IMR-90 (cell line): ENCODE results near the gene GLE1. TPM values are rescaled to one million over a fixed set of nuclear protein-coding genes. Genes with fewer than 3 reads are reported as not detected.

ENCODE experiments used
- ATAC-seq: fragments of 200-7000 bp; cut with Tn5 transposase; 2 replicates; pipeline ENCODE4 v1.9.1; 2020; ENCODE audit warnings: low read depth, mild to moderate bottlenecking, moderate library complexity
- BruUV-seq: library from RNA; stranded (reverse); fragments of 400-500 nt; replicated peaks from 2 replicates; lab custom pipeline; 2021; lab: Mats Ljungman, UMichigan
- CTCF ChIA-PET: fragments of 300-600 bp; formaldehyde crosslinking; extraction: SDS; loops from one replicate; lab custom pipeline; 2021; ENCODE audit warnings: antibody characterized with exemption; lab: Yijun Ruan, JAX
- POLR2A ChIA-PET: fragments of 300-600 bp; sonication (Branson Sonifier 250); formaldehyde crosslinking; loops from one replicate; lab custom pipeline; 2022; ENCODE audit warnings: antibody characterized with exemption; ENCODE audit not compliant: unreplicated experiment; lab: Charles Lee
- DNase-seq: peaks from one replicate; pipeline ENCODE4 v3.0.0; 2013
- H2AFZ ChIP-seq: replicated peaks from 2 replicates; pipeline ENCODE3; 2013; ENCODE audit warnings: low read length, mild to moderate bottlenecking; ENCODE audit not compliant: poor library complexity
- H2AK5ac ChIP-seq: 2 replicates; pipeline ENCODE4 v1.6.1; 2013; ENCODE audit warnings: low read depth, low read length, inconsistent platforms
- H2AK9ac ChIP-seq: replicated peaks from 2 replicates; pipeline ENCODE3; 2013; ENCODE audit warnings: mild to moderate bottlenecking, low read depth, low read length, moderate library complexity; ENCODE audit not compliant: poor library complexity
- H2BK120ac ChIP-seq: 2 replicates; pipeline ENCODE4 v1.6.1; 2013; ENCODE audit warnings: low read depth, low read length, inconsistent platforms
- H2BK15ac ChIP-seq: 3 replicates; pipeline ENCODE4 v1.6.1; 2013; ENCODE audit warnings: low read depth, low read length, inconsistent platforms
- H2BK20ac ChIP-seq: 2 replicates; pipeline ENCODE4 v1.6.1; 2013; ENCODE audit warnings: low read depth, mild to moderate bottlenecking, inconsistent platforms, low read length, moderate library complexity
- H2BK5ac ChIP-seq: 2 replicates; pipeline ENCODE4 v1.6.1; 2013; ENCODE audit warnings: mild to moderate bottlenecking, low read depth, low read length, inconsistent platforms; ENCODE audit not compliant: poor library complexity, severe bottlenecking
- H3K14ac ChIP-seq: replicated peaks from 2 replicates; pipeline ENCODE4 v1.6.1; 2013; ENCODE audit warnings: low read depth, low read length, inconsistent platforms
- H3K18ac ChIP-seq: 2 replicates; pipeline ENCODE4 v1.6.1; 2013; ENCODE audit warnings: low read depth, low read length, control low read depth
- H3K23ac ChIP-seq: 2 replicates; pipeline ENCODE4 v1.6.1; 2013; ENCODE audit warnings: low read depth, low read length, inconsistent platforms
- H3K27ac ChIP-seq: 2 replicates; pipeline ENCODE4 v1.5.1; 2013; ENCODE audit warnings: mild to moderate bottlenecking, control low read depth, low read length; ENCODE audit not compliant: insufficient read depth
- H3K27me3 ChIP-seq: 2 replicates; pipeline ENCODE4 v1.6.1; 2013; ENCODE audit warnings: low read length; ENCODE audit not compliant: control insufficient read depth, insufficient read depth
- H3K36me3 ChIP-seq: 2 replicates; pipeline ENCODE4 v1.6.1; 2013; ENCODE audit warnings: low read length, mixed read lengths; ENCODE audit not compliant: control insufficient read depth, insufficient read depth
- H3K4ac ChIP-seq: 2 replicates; pipeline ENCODE4 v1.6.1; 2013; ENCODE audit warnings: low read depth, low read length, inconsistent platforms
- H3K4me1 ChIP-seq: 2 replicates; pipeline ENCODE4 v1.6.1; 2013; ENCODE audit warnings: low read length, mixed read lengths; ENCODE audit not compliant: control insufficient read depth, insufficient read depth
- H3K4me2 ChIP-seq: 2 replicates; pipeline ENCODE4 v1.6.1; 2013; ENCODE audit warnings: low read depth, mild to moderate bottlenecking, control low read depth, low read length, moderate library complexity
- H3K4me3 ChIP-seq: 2 replicates; pipeline ENCODE4 v1.5.1; 2013; ENCODE audit warnings: low read depth, mild to moderate bottlenecking, control low read depth, low read length, moderate library complexity; ENCODE audit not compliant: insufficient read depth
- H3K56ac ChIP-seq: 2 replicates; pipeline ENCODE4 v1.6.1; 2013; ENCODE audit warnings: low read length, inconsistent platforms; ENCODE audit not compliant: insufficient read depth; ENCODE audit errors: extremely low read depth
- H3K79me1 ChIP-seq, 2 experiments: 2 replicates each; pipeline ENCODE4 v1.6.1; 2013; ENCODE audit warnings: low read length in 2 of 2, inconsistent platforms in 1 of 2, low read depth in 1 of 2
- H3K9ac ChIP-seq: 2 replicates; pipeline ENCODE4 v1.6.1; 2013; ENCODE audit warnings: low read depth, low read length, control low read depth
- H3K9me1 ChIP-seq: 2 replicates; pipeline ENCODE4 v1.6.1; 2013; ENCODE audit warnings: low read length, inconsistent platforms; ENCODE audit not compliant: insufficient read depth
- H3K9me3 ChIP-seq: 2 replicates; pipeline ENCODE4 v1.6.1; 2013; ENCODE audit warnings: low read length; ENCODE audit not compliant: control insufficient read depth, insufficient read depth
- H4K20me1 ChIP-seq: 2 replicates; pipeline ENCODE4 v1.6.1; 2013; ENCODE audit warnings: low read length, inconsistent platforms; ENCODE audit not compliant: insufficient read depth
- H4K5ac ChIP-seq: 2 replicates; pipeline ENCODE4 v1.6.1; 2013; ENCODE audit warnings: mild to moderate bottlenecking, low read depth, low read length, control low read depth
- H4K8ac ChIP-seq, 2 experiments: 2 replicates each; pipeline ENCODE4 v1.6.1; 2013; ENCODE audit warnings: low read depth in 2 of 2, low read length in 2 of 2, control low read depth in 1 of 2, inconsistent platforms in 1 of 2
- H4K91ac ChIP-seq: 2 replicates; pipeline ENCODE4 v1.6.1; 2013; ENCODE audit warnings: low read depth, low read length, inconsistent platforms; ENCODE audit not compliant: insufficient read depth
- BHLHE40 ChIP-seq: fragments of 150-350 bp; IDR thresholded peaks from 2 replicates; pipeline ENCODE4 v1.6.1; 2016; ENCODE audit warnings: mild to moderate bottlenecking, low read depth, low read length
- RCOR1 ChIP-seq: IDR thresholded peaks from 2 replicates; pipeline ENCODE4 v1.6.1; 2012; ENCODE audit warnings: mild to moderate bottlenecking, low read length, improper control_type of control experiment; ENCODE audit not compliant: insufficient replicate concordance
- WGBS, 2 experiments: methylation state at CpG; one replicate each; pipeline versions ENCODE4 v1.1.5 to v1.1.7; 2013; ENCODE audit warnings: missing lambda C conversion rate in 2 of 2; ENCODE audit not compliant: insufficient read length in 1 of 2; ENCODE audit errors: extremely low coverage in 2 of 2; 5-methylcytosine and 5-hydroxymethylcytosine counted together
- dilution Hi-C: fragments of 300-500 bp; cut with HindIII; formaldehyde crosslinking; loops from one replicate; pipeline ENCODE4 v1.14.3; 2018; ENCODE audit warnings: low sequenced_read_pairs; ENCODE audit not compliant: unreplicated experiment
- in situ Hi-C: fragments of 300-500 bp; cut with MboI; formaldehyde crosslinking; loops from 3 replicates; pipeline ENCODE4 v1.14.3; 2019; ENCODE audit warnings: low sequenced_read_pairs, inconsistent platforms, mixed read lengths
- intact Hi-C: fragments of 100-400 bp; cut with micrococcal nuclease; formaldehyde crosslinking; loops from 2 replicates; pipeline ENCODE4 v1.10.0; 2022
- polyA plus RNA-seq, 3 experiments: library from polyadenylated mRNA; depleted of rRNA; stranded (reverse); fragments of >200 nt; gene quantifications; 2 replicates each; pipeline ENCODE4 v1.2.3, GENCODE V29; 2012; ENCODE audit warnings: low replicate concordance in 1 of 3
- total RNA-seq: library from RNA; depleted of rRNA; stranded (reverse); fragments of >200 nt; gene quantifications from 2 replicates; pipeline ENCODE4 v1.2.3, GENCODE V29; 2012
- TF ChIP-seq, protein P1 (sequence below): fragments of 150-350 bp; IDR thresholded peaks from 2 replicates; pipeline ENCODE4 v1.6.1; 2016; ENCODE audit warnings: low read depth, mild to moderate bottlenecking, low read length, moderate library complexity, borderline replicate concordance

The GLE1 gene
- total and polyA plus RNA-seq, 2 of the 4 experiments (the other 2 are of a cell fraction), result 14.3 to 39.4 TPM

DNA sequence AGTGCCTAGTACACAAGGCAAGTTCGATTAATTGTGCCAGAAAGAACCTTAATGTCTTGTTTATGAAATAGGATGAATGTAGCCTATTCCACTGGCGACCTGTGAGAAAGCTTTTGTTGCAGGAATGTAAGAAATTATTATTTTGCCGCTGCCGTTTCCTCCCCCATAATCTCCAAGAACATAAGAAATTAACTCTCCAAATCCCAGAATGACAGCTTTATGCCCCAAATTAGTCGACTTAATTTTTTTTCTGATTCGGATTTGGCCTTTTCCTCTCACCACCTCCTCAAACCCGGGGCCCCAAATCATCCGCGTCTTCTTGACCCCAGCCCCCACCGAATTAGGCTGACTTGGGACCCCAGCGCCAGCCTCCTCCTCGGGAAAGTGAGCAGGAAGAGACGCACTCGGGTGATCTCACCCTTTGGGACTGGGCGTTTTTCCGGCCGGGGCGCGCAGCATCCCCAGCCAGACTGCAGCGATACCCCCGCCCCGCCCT lies 47.2 kb downstream of the GLE1 start:
- H3K36me3 ChIP-seq, result no peaks in the 10 kb centered on the region
- peak overlapping the region; percentile 74 for H3K27ac ChIP-seq
- H3K79me1 ChIP-seq, result peaks cover 0 to 45% of the 10 kb centered on the region in 2 experiments; a peak in 2 of 4 replicates
- H4K5ac ChIP-seq, result peak overlapping the region; percentile 68
- H2BK15ac ChIP-seq, result peak overlapping the region; percentile 18; the same call in 1 of the 3 replicates
- H3K9me1 ChIP-seq, result peaks cover 4% of the 10 kb centered on the region; the same call in 1 of the 2 replicates
- peak overlapping the region; percentile 72 for H3K23ac ChIP-seq
- H4K91ac ChIP-seq, result peak overlapping the region; percentile 82
- no peak for ATAC-seq
- peak overlapping the region; percentile 31; the same call in 1 of the 2 replicates for H2AK5ac ChIP-seq
- H3K9me3 ChIP-seq, result no peaks in the 10 kb centered on the region
- POLR2A ChIA-PET, result interaction anchor here (0.6 kb wide), 3 partner anchors 43 to 411 kb away, joined by 3 to 12 read pairs (median 6); no protein-coding TSS in a partner anchor
- H4K20me1 ChIP-seq, result peaks cover 32% of the 10 kb centered on the region
- WGBS, 2 experiments, result 0% methylated on average over 5 of the region's 22 CpGs; no CpG with 5 or more reads in 1 of the 2 experiments
- peak overlapping the region; percentile 14; the same call in 1 of the 2 replicates for H2BK20ac ChIP-seq
- BruUV-seq, result no TSS peak
- no peak for DNase-seq
- peak overlapping the region; percentile 81 for H2BK120ac ChIP-seq
- peak overlapping the region; percentile 83 for H3K4ac ChIP-seq
- TF ChIP-seq RCOR1 (peak; percentile 41), BHLHE40 (no peak)
- TF ChIP-seq, protein P1, sequence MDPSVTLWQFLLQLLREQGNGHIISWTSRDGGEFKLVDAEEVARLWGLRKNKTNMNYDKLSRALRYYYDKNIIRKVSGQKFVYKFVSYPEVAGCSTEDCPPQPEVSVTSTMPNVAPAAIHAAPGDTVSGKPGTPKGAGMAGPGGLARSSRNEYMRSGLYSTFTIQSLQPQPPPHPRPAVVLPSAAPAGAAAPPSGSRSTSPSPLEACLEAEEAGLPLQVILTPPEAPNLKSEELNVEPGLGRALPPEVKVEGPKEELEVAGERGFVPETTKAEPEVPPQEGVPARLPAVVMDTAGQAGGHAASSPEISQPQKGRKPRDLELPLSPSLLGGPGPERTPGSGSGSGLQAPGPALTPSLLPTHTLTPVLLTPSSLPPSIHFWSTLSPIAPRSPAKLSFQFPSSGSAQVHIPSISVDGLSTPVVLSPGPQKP, result no peak
- intact Hi-C loops, result no loop called here
- CTCF ChIA-PET, result no interaction called here
- H3K4me1 ChIP-seq, result peaks cover 13% of the 10 kb centered on the region
- peak overlapping the region; percentile 80 for H3K18ac ChIP-seq
- H3K27me3 ChIP-seq, result no peaks in the 10 kb centered on the region
- H3K56ac ChIP-seq, result peak overlapping the region; percentile 77
- H2AK9ac ChIP-seq, result peak overlapping the region; percentile 94
- peak overlapping the region; percentile 84 for H3K9ac ChIP-seq
- H3K4me3 ChIP-seq, result peak overlapping the region; percentile 68
- dilution Hi-C loops, result no loop called here
- peak overlapping the region; percentile 92 for H2BK5ac ChIP-seq
- in situ Hi-C loops, result loop anchor here (10.0 kb wide), 1 partner anchor 257 kb away; no protein-coding TSS in a partner anchor
- H3K4me2 ChIP-seq, result peak overlapping the region; percentile 88
- peak overlapping the region; percentile 71 to 93 for H4K8ac ChIP-seq
- peak overlapping the region; percentile 98 for H2AFZ ChIP-seq
- peak overlapping the region; percentile 80 for H3K14ac ChIP-seq
